ENCODE data around the gene MVB12B.

DNA sequence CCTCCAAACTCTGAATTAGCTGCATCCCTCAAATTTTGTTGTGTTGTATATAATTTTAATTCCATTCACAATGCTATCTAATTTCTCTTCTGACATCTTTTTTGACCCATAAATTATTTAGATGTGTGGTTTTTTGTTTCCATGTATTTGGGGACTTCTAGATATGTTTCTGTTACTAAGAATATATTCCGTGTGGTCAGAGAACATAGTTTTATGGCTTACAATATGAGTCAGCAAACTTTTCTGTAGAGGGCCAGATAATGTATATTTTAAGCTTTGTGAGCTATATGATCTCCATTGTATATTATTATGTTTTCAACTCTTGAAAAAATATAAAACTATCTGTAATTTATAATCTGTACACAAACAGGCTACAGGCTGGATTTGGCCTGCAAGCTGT is 33.4 kb downstream of the MVB12B start:
- TF ChIP-seq, protein P1, sequence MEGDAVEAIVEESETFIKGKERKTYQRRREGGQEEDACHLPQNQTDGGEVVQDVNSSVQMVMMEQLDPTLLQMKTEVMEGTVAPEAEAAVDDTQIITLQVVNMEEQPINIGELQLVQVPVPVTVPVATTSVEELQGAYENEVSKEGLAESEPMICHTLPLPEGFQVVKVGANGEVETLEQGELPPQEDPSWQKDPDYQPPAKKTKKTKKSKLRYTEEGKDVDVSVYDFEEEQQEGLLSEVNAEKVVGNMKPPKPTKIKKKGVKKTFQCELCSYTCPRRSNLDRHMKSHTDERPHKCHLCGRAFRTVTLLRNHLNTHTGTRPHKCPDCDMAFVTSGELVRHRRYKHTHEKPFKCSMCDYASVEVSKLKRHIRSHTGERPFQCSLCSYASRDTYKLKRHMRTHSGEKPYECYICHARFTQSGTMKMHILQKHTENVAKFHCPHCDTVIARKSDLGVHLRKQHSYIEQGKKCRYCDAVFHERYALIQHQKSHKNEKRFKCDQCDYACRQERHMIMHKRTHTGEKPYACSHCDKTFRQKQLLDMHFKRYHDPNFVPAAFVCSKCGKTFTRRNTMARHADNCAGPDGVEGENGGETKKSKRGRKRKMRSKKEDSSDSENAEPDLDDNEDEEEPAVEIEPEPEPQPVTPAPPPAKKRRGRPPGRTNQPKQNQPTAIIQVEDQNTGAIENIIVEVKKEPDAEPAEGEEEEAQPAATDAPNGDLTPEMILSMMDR (IDR thresholded peaks at IDR 0.05): no peak
- no peak for TF ChIP-seq SIN3A (IDR thresholded peaks at IDR 0.05; ENCODE audit: borderline replicate concordance, insufficient read depth, low read depth, low read length)
